ENCODE measurements around the gene DEFB112.

DEFB112 gene, protein sequence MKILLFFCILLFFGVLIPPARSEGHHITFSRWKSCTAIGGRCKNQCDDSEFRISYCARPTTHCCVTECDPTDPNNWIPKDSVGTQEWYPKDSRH

GRCh38 chr6:50049829-50050228, at the start of gene DEFB112:
DEFB112 (minus strand) TSS chr6:50049929; CDS start chr6:50049869, 60 bp downstream.
- no peak for DNase-seq (ENCODE audit: low read depth in 2 of 3, low spot score in 1 of 3)

DNA sequence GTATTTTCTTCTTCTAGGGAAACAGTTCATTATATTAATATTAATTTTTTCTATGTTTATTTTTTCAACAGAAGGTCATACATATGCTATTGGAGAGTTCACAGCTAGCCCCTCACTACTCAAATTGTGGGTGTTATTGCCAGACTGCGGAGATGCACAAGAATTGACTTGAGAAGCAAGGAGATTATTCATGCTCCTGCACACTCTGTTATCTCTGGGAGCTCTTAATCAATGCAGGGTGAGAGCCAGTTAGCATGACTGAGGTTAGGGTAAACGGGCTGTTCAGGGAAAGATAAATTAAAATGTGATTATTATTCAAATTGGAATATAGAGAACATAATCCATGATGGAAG, 48.9 kb upstream of the DEFB112 start:
- DNase-seq (ENCODE audit: low read depth in 2 of 3, low spot score in 1 of 3), result no peak

- DNase-seq (ENCODE audit: low read depth in 2 of 3, low spot score in 1 of 3), result no peak
Observed at GRCh38 chr6:50097966-50098640, 48.4 kb upstream of the DEFB112 start.

GRCh38 chr6:50096296-50096695, 46.6 kb upstream of the DEFB112 start:
- no peak for DNase-seq (ENCODE audit: low read depth in 2 of 3, low spot score in 1 of 3)

DNA sequence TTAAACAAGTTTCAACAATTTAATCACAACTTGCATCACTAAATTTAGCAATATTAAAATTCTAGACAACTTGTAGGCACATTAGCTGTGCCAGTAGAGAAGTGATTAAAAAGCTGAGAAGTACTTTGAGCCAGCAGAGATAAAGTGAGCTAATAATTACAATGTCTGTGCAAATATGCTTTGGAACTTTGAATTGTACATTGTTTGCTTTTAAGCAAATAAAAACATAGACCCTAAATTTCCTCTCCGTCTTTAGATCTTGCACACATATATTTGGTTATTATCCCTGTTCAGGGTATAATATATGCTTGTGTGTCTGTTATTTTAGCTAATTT, 44.2 kb upstream of the DEFB112 start:
- DNase-seq (ENCODE audit: low read depth in 2 of 3, low spot score in 1 of 3), result no peak

GRCh38 chr6:50093116-50093937, 43.6 kb upstream of the DEFB112 start:
- DNase-seq (ENCODE audit: low read depth in 2 of 3, low spot score in 1 of 3), result no peak

DNA sequence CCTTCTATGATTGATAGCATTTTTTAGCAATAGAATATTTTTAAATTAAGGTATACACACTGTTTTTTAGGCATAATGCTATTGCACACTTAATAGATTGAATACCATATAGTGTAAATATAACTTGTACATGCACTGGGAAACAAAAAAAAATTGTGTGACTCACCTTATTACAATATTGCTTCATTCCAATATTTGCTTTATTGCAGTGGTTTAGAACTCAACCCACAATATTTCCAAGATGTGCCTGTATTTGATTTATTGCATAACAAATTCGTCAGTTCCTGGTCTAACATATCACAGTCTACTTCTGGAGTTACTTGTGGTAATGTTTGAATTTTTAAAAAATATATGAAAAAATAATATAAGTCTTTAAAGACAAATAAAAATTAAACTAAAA, 41.9 kb upstream of the DEFB112 start:
- DNase-seq (ENCODE audit: low read depth in 2 of 3, low spot score in 1 of 3), result no peak

GRCh38 chr6:50089911-50090310, 40.2 kb upstream of the DEFB112 start:
- DNase-seq (ENCODE audit: low read depth in 2 of 3, low spot score in 1 of 3), result no peak

GRCh38 chr6:50087231-50087954, 37.7 kb upstream of the DEFB112 start:
- no peak for DNase-seq (ENCODE audit: low read depth in 2 of 3, low spot score in 1 of 3)

- DNase-seq (ENCODE audit: low read depth in 2 of 3, low spot score in 1 of 3), result no peak
Observed at GRCh38 chr6:50077385-50077784, 27.7 kb upstream of the DEFB112 start.

GRCh38 chr6:50076431-50076830, 26.7 kb upstream of the DEFB112 start:
- no peak for DNase-seq (ENCODE audit: low read depth in 2 of 3, low spot score in 1 of 3)

DNA sequence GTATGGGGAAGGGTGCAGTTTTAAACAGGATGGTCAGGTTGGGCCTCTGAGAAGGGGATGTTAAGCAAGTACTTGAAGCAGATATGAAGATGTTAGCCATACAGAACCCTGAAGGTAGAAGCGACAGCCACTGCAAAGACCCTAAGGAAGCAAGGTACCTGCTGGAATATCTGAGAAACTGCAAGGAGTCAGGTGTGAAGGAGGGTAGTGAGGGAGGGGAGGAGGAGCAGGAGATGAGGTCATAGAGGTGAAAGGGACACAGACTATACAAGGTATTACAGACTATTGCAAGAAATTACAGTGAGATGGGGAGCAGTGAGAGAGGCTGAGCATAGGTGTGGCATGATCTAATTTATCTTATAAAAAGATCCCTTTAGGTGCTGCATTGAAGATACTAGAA, 22.2 kb upstream of the DEFB112 start:
- no peak for DNase-seq (ENCODE audit: low read depth in 2 of 3, low spot score in 1 of 3)

DNA sequence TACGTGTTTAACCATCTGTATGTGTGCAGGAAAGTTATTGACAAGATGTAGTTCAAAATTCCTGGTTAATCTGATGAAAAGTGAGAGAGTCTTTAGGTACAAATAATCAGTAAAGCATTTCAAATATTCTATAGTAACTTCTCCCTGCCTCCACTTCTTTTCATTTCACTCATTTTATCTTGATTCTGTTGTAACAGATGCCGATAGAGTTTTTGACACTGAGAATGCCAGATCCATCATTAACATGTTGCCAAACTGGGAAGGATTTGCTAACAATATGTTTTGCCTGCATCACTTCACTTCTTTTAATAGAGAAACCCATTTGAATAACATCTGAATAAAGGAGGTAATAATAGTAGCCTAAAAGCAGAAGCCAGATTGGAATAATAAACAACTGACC, 20.4 kb upstream of the DEFB112 start:
- DNase-seq (ENCODE audit: low read depth in 2 of 3, low spot score in 1 of 3), result no peak

DNA sequence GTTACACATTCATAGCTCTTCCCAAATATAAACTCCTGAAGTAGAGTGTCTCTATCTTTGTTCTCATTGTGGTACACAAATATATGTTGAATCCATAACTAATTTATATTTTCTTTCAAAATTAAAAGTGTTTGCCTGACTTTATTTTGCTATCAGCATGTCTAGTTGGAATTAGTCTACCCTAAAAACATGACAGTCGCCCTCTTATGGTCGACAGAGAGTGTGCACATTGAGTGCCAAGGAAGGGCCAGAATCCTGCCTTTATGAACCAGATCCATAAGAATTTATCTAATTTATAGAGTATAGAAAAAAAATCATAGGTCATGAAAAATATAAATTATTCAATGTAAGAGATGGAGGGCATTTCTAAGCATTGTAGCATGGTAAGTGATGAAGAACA, 12.3 kb upstream of the DEFB112 start:
- no peak for DNase-seq (ENCODE audit: low read depth in 2 of 3, low spot score in 1 of 3)

DNA sequence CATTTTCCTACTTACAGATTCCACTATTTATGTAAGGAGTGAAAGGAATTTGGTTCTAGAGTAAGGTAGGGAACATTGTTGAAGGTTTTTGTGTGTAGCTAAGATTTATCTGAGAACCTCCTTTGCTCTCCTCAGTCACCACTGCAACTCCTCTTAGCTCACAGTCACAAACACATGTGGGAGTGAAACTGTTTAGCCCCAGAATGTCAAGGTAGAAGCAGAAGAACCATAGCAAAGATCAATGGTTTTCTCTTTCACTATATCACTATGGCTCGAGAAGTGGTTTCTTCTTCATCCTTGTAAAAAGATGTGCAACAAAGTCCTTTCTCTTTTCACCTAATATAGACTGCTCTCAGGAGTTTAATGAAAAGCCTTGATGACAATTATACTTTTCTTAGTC, 6.5 kb upstream of the DEFB112 start:
- no peak for DNase-seq (ENCODE audit: low read depth in 2 of 3, low spot score in 1 of 3)

DNA sequence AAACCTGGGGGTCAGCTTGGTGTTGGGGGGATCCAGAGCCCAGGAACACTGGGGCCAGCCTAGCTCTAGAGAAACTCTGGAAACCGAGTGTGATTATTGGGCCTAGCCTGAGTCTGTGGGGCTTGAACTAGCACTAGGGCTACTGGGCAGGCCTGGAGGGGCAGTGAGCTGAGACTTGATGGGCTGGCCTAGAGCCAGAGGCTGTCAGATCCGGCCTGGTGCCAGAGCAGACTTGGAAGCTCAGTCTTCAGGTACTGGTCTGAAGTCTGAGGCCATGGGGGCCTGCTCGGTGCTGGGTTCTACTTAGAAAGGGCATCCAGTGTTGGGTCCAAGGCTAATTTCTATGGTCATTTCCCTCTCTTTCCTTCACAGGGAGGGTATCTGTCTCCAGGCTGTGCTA, 2.7 kb downstream of the DEFB112 start:
- no peak for DNase-seq (ENCODE audit: low read depth in 2 of 3, low spot score in 1 of 3)

- no peak for DNase-seq (ENCODE audit: low read depth in 2 of 3, low spot score in 1 of 3)
Observed at GRCh38 chr6:50030777-50031562, 18.8 kb downstream of the DEFB112 start.

DNA sequence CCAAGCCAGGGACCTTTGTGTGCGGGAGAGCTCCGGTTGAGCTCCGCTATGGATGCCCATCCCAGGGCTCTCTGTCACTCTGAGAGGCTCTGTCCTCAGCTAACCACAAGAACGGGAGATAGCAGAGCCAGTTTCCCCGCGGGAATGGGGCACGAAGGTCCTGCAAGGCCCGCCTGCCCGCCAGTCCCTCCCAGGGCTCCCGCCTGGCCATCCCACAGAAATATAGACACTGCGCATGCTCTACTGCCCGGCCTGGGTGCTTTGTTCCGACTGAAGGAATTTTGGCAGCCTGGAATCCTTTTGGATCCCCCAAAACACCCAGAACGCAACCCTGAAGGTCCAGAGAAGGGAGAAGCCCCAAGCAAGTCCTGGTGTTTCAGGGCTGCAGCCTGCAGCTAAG, 19.4 kb downstream of the DEFB112 start:
- no peak for DNase-seq (ENCODE audit: low read depth in 2 of 3, low spot score in 1 of 3)

DNA sequence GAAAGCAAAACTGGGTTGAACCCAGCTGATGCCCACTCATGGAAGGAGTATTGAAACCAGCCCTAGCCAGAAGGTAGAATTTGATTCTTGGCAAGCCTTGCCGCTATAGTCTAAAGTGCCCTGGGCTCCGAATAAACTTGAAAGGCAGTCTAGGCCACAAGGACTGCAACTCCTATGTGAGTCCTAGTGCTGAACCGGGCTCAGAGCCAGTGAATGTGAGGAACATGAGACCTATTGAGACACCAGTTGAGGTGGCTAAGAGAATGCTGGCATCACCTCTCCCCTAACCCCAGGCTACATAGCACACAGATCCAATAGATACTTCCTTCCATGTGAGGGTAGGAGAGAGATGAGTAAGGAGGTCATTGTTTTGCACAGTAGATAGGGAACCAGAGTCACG, 24.5 kb downstream of the DEFB112 start:
- no peak for DNase-seq (ENCODE audit: low read depth in 2 of 3, low spot score in 1 of 3)

DNA sequence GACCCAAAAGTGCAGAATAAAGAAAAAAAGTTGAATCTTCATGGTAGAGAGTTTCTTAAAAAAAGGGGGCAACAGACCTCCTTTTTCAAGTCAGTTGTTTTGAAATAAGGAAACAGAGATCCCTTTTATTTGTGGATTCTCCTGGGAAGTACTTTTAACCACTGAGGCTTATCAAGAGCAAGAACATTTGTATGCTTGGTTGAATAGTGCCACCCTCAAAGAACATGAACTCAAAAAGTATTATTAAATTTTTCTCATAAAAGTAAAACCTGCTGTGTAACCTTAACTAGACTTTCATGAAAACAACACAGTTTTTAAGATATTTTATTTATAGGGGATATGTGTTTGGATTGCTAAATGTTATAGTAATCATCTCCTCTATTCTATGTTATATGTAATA, 27.8 kb downstream of the DEFB112 start, which contains the start of gene DEFB110:
Gene DEFB110, minus strand, starts transcription at position 101 of the 400 bp plus-strand sequence. Its CDS starts 59 bp downstream, at position 42.
- no peak for DNase-seq (ENCODE audit: low read depth in 2 of 3, low spot score in 1 of 3)

DNA sequence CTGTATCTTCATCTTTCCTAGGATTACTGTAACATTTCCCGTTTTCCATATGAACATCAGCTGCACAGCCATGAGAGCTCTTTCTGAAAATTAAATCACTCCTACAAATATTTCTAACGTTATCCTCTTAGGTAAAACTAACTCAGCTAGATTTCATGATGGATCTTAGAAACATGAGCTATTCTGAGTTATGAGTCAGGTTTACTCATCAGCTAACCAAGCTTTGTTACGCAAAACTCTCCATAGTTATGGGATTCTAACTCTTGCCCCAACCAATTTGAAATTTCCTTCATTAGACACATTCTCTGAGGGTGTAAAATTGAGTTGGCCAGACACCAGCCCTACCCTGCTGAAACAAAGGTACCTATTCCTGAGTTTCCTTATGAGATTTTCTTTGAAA, 41.9 kb downstream of the DEFB112 start:
- no peak for DNase-seq (ENCODE audit: low read depth in 2 of 3, low spot score in 1 of 3)

Data from stimulated activated CD4-positive, alpha-beta T cell treated with anti-CD3 and anti-CD28 coated beads, Interleukin-12 subunit alpha, Interleukin-12 subunit beta, amount 100 ng/mL, for 48 hours (primary cell).